ENCODE data around the gene VARS1.
"Not testable (repeated sequence)": the region's sequence is repeated elsewhere in the genome, so short reads cannot be mapped to it uniquely, and the experiment has no call there.

The VARS1 gene

DNA sequence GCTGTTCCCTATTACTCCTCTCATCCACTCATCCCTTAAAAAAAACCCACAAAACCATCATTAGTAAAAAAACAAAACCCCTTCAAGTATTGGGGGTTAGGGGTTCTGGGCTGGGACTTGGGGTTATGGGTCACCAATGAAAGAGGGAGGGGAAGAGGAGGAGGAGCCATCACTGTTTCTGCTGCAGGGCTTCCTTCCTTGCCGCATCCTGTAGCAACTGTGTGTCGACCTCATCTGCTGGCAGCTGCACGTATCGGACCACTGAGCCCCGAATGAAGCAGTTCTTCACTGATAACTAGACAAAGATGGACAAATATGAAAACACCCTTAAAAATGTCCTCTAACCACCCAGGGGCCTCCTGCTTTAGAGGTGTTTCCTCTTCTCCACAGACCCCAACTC lies 2.0 kb upstream of the VARS1 start:
- H3K27me3 ChIP-seq (ENCODE audit: low read depth, low read length), result no peaks in the 10 kb centered on the region
- H3K4me2 ChIP-seq (ENCODE audit: low read length), result no peak overlapping the region

DNA sequence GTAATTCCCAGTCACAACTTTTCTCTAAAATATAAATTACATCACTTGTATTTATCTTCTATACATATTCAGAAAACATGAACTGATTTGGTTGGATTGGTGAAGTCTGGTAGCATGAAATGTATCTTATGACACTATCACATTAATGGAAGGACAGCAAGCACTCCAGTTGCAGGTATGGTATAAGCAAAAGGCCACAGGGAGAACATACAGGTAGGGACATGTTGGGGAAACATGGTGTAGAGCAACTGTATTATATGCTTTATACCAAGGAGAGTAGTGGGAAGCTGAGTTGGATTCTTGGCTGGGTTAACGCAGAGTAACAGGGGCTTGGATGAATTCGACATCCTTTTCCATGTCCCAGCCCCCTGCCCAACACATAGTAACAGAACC lies 1.4 kb upstream of the VARS1 start:
- no peak overlapping the region for H2AFZ ChIP-seq (ENCODE audit: low read depth, low read length)
- H3K9ac ChIP-seq (ENCODE audit: low read length), result no peak overlapping the region
- H3K4me3 ChIP-seq (ENCODE audit: low read length), result no peak overlapping the region
- H3K27me3 ChIP-seq (ENCODE audit: low read depth, low read length), result no peaks in the 10 kb centered on the region
- H3K36me3 ChIP-seq (replicated peaks; ENCODE audit: low read depth, low read length), result no peaks in the 10 kb centered on the region
- TF ChIP-seq, protein P1, sequence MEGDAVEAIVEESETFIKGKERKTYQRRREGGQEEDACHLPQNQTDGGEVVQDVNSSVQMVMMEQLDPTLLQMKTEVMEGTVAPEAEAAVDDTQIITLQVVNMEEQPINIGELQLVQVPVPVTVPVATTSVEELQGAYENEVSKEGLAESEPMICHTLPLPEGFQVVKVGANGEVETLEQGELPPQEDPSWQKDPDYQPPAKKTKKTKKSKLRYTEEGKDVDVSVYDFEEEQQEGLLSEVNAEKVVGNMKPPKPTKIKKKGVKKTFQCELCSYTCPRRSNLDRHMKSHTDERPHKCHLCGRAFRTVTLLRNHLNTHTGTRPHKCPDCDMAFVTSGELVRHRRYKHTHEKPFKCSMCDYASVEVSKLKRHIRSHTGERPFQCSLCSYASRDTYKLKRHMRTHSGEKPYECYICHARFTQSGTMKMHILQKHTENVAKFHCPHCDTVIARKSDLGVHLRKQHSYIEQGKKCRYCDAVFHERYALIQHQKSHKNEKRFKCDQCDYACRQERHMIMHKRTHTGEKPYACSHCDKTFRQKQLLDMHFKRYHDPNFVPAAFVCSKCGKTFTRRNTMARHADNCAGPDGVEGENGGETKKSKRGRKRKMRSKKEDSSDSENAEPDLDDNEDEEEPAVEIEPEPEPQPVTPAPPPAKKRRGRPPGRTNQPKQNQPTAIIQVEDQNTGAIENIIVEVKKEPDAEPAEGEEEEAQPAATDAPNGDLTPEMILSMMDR (IDR thresholded peaks at IDR 0.05; ENCODE audit: low read depth, low read length), result no peak
- no peak for TF ChIP-seq EZH2phosphoT487 (IDR thresholded peaks at IDR 0.05; ENCODE audit: low read depth)
- no peaks in the 10 kb centered on the region for H4K20me1 ChIP-seq (ENCODE audit: insufficient read depth, low read length)
- peaks cover 6% of the 10 kb centered on the region; the same call in 1 of the 2 replicates for H3K4me1 ChIP-seq (ENCODE audit: low read length)
- no peak overlapping the region for H3K4me2 ChIP-seq (ENCODE audit: low read length)
- no peaks in the 10 kb centered on the region for H3K9me3 ChIP-seq (ENCODE audit: insufficient read depth, low read length)
- peaks cover 31% of the 10 kb centered on the region for H3K79me2 ChIP-seq (ENCODE audit: low read length)
- H3K27ac ChIP-seq (ENCODE audit: low read length), result no peak overlapping the region

More for the DNA sequence above, 2.0 kb upstream of the VARS1 start:
- H3K4me3 ChIP-seq (ENCODE audit: low read length), result no peak overlapping the region
- no peaks in the 10 kb centered on the region for H3K36me3 ChIP-seq (replicated peaks; ENCODE audit: low read depth, low read length)
- H3K9ac ChIP-seq (ENCODE audit: low read length), result no peak overlapping the region
- H3K9me3 ChIP-seq (ENCODE audit: insufficient read depth, low read length), result no peaks in the 10 kb centered on the region
- peaks cover 6% of the 10 kb centered on the region; the same call in 1 of the 2 replicates for H3K4me1 ChIP-seq (ENCODE audit: low read length)
- no peaks in the 10 kb centered on the region for H4K20me1 ChIP-seq (ENCODE audit: insufficient read depth, low read length)
- no peak overlapping the region for H3K27ac ChIP-seq (ENCODE audit: low read length)
- TF ChIP-seq, protein P1 (IDR thresholded peaks at IDR 0.05; ENCODE audit: low read depth, low read length), result no peak
- no peak for TF ChIP-seq EZH2phosphoT487 (IDR thresholded peaks at IDR 0.05; ENCODE audit: low read depth)
- H3K79me2 ChIP-seq (ENCODE audit: low read length), result peaks cover 30% of the 10 kb centered on the region
- H2AFZ ChIP-seq (ENCODE audit: low read depth, low read length), result no peak overlapping the region

- H3K9ac ChIP-seq (ENCODE audit: low read length), result peak overlapping the region; percentile 90
- H3K4me2 ChIP-seq (ENCODE audit: low read length), result peak overlapping the region; percentile 87
- TF ChIP-seq EZH2phosphoT487 (IDR thresholded peaks at IDR 0.05; ENCODE audit: low read depth), result no peak
- peak overlapping the region; percentile 72 for H3K27ac ChIP-seq (ENCODE audit: low read length)
- no peaks in the 10 kb centered on the region for H3K27me3 ChIP-seq (ENCODE audit: low read depth, low read length)
- H3K79me2 ChIP-seq (ENCODE audit: low read length), result peaks cover 34% of the 10 kb centered on the region
- H3K4me1 ChIP-seq (ENCODE audit: low read length), result peaks cover 12% of the 10 kb centered on the region; the same call in 1 of the 2 replicates
- peak overlapping the region; percentile 100 for H3K4me3 ChIP-seq (ENCODE audit: low read length)
- peaks cover 4% of the 10 kb centered on the region for H3K36me3 ChIP-seq (replicated peaks; ENCODE audit: low read depth, low read length)
- H3K9me3 ChIP-seq (ENCODE audit: insufficient read depth, low read length), result no peaks in the 10 kb centered on the region
- H4K20me1 ChIP-seq (ENCODE audit: insufficient read depth, low read length), result no peaks in the 10 kb centered on the region
- H2AFZ ChIP-seq (ENCODE audit: low read depth, low read length), result no peak overlapping the region
Observed at GRCh38 chr6:31794866-31795615, 511 bp downstream of the VARS1 start.

GRCh38 chr6:31794294-31794865 lies 1.2 kb downstream of the VARS1 start:
- H4K20me1 ChIP-seq (ENCODE audit: insufficient read depth, low read length), result no peaks in the 10 kb centered on the region
- peak overlapping the region; percentile 87 for H3K4me2 ChIP-seq (ENCODE audit: low read length)
- H3K9ac ChIP-seq (ENCODE audit: low read length), result peak overlapping the region; percentile 90
- H3K9me3 ChIP-seq (ENCODE audit: insufficient read depth, low read length), result no peaks in the 10 kb centered on the region
- peaks cover 34% of the 10 kb centered on the region for H3K79me2 ChIP-seq (ENCODE audit: low read length)
- no peak overlapping the region for H2AFZ ChIP-seq (ENCODE audit: low read depth, low read length)
- no peaks in the 10 kb centered on the region for H3K27me3 ChIP-seq (ENCODE audit: low read depth, low read length)
- H3K27ac ChIP-seq (ENCODE audit: low read length), result peak overlapping the region; percentile 72
- TF ChIP-seq EZH2phosphoT487 (IDR thresholded peaks at IDR 0.05; ENCODE audit: low read depth), result no peak
- TF ChIP-seq, protein P1 (IDR thresholded peaks at IDR 0.05; ENCODE audit: low read depth, low read length), result no peak
- H3K36me3 ChIP-seq (replicated peaks; ENCODE audit: low read depth, low read length), result peaks cover 5% of the 10 kb centered on the region
- peak overlapping the region; percentile 100 for H3K4me3 ChIP-seq (ENCODE audit: low read length)
- H3K4me1 ChIP-seq (ENCODE audit: low read length), result peaks cover 18% of the 10 kb centered on the region

DNA sequence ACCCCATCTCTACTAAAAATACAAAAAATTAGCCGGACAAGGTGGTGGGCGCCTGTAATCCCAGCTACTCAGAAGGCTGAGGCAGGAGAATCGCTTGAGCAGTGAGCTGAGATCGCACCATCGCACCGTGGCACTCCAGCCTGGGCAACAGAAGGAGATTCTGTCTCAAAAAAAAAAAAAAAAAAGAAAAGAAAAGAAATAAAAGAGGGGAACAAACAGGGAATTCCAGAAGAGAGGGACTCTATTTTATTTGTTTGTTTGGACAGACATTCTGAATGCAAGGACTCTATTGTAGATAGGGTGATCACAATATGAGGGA lies 1.7 kb downstream of the VARS1 start:
- Histone ChIP-seq H3K27ac (ENCODE audit: low read length) (peak overlapping the region; percentile 72), H3K4me1 (ENCODE audit: low read length) (peaks cover 23% of the 10 kb centered on the region), H3K9ac (ENCODE audit: low read length) (peak overlapping the region; percentile 90), H3K4me2 (ENCODE audit: low read length) (peak overlapping the region; percentile 87), H3K79me2 (ENCODE audit: low read length) (peaks cover 34% of the 10 kb centered on the region), H3K4me3 (ENCODE audit: low read length) (peak overlapping the region; percentile 100)
- not testable (repeated sequence) for H3K9me3 ChIP-seq (ENCODE audit: insufficient read depth, low read length); H4K20me1 ChIP-seq (ENCODE audit: insufficient read depth, low read length); H3K27me3 ChIP-seq (ENCODE audit: low read depth, low read length); H2AFZ ChIP-seq (ENCODE audit: low read depth, low read length); H3K36me3 ChIP-seq (replicated peaks; ENCODE audit: low read depth, low read length)
